Gastroesophageal sphincter (tissue), 4 donors: ENCODE results near the gene STPG4. TPM values are rescaled to one million over a fixed set of nuclear protein-coding genes. Genes with fewer than 3 reads are reported as not detected.
"Not testable (repeated sequence)": the region's sequence is repeated elsewhere in the genome, so short reads cannot be mapped to it uniquely, and the experiment has no call there.

Experiments used
- ATAC-seq: fragments of 150-250 bp; one replicate; pipeline ENCODE4 v1.9.1; 2016; ENCODE audit warnings: mild to moderate bottlenecking, moderate library complexity
- H3K27ac ChIP-seq, 4 donors: fragments of 200-600 bp; sonication (generic) in 3 of 4; 1 replicate in 3 of 4; 2 replicates in 1 of 4; pipeline ENCODE4 v1.5.1; 2016 to 2019
- H3K27me3 ChIP-seq: fragments of 200-600 bp; sonication (generic); one replicate; pipeline ENCODE4 v1.5.1; 2019
- H3K36me3 ChIP-seq, 2 donors: fragments of 200-600 bp; sonication (generic); one replicate each; pipeline ENCODE4 v1.5.1; 2019; ENCODE audit warnings: control low read depth in 1 of 2
- H3K4me1 ChIP-seq, 3 donors: fragments of 200-600 bp; sonication (generic); 1 replicate in 2 of 3; 2 replicates in 1 of 3; pipeline ENCODE4 v1.5.1; 2016 to 2019; ENCODE audit warnings: control low read depth in 2 of 3
- H3K4me3 ChIP-seq, 2 donors: fragments of 200-600 bp; sonication (generic); one replicate each; pipeline ENCODE4 v1.5.1; 2019; ENCODE audit warnings: mild to moderate bottlenecking in 1 of 2, moderate library complexity in 1 of 2
- H3K9me3 ChIP-seq, 3 donors: fragments of 200-600 bp; sonication (generic); one replicate each; pipeline ENCODE4 v1.5.1; 2017 to 2019; ENCODE audit warnings: control low read depth in 2 of 3
- EP300 ChIP-seq: sonication (generic); formaldehyde crosslinking; IDR thresholded peaks from one replicate; pipeline ENCODE4 v1.6.1; 2017; ENCODE audit warnings: antibody characterized with exemption, mild to moderate bottlenecking
- POLR2A ChIP-seq, 2 donors: fragments of 450-650 bp; IDR thresholded peaks; one replicate each; pipeline ENCODE4 v1.6.1; 2017; ENCODE audit warnings: antibody characterized with exemption in 2 of 2, mild to moderate bottlenecking in 2 of 2, moderate library complexity in 1 of 2
- POLR2AphosphoS5 ChIP-seq: sonication (generic); formaldehyde crosslinking; IDR thresholded peaks from one replicate; pipeline ENCODE4 v1.6.1; 2017; ENCODE audit warnings: antibody characterized with exemption
- WGBS, 2 donors: methylation state at CpG; one replicate each; pipeline ENCODE4 v1.1.5; 2018; ENCODE audit warnings: low coverage in 1 of 2; 5-methylcytosine and 5-hydroxymethylcytosine counted together
- total RNA-seq, 4 donors: library from RNA; depleted of rRNA; stranded (reverse); fragments of >200 nt; gene quantifications; one replicate each; pipeline ENCODE4 v1.1.0, GENCODE V29; 2016
- TF ChIP-seq, protein P1 (sequence below), 4 experiments: fragments of 200-600 bp in 2 of 4; fragments of 450-650 bp in 2 of 4; sonication (generic) in 1 of 4; IDR thresholded peaks; one replicate each; pipeline ENCODE4 v1.5.1; 2017 to 2019; ENCODE audit warnings: antibody characterized with exemption in 4 of 4, mild to moderate bottlenecking in 2 of 4, moderate library complexity in 2 of 4

Gene STPG4
- total RNA-seq, 4 donors from 2014 or later: 0.23 to 0.67 TPM; not detected in 2

DNA sequence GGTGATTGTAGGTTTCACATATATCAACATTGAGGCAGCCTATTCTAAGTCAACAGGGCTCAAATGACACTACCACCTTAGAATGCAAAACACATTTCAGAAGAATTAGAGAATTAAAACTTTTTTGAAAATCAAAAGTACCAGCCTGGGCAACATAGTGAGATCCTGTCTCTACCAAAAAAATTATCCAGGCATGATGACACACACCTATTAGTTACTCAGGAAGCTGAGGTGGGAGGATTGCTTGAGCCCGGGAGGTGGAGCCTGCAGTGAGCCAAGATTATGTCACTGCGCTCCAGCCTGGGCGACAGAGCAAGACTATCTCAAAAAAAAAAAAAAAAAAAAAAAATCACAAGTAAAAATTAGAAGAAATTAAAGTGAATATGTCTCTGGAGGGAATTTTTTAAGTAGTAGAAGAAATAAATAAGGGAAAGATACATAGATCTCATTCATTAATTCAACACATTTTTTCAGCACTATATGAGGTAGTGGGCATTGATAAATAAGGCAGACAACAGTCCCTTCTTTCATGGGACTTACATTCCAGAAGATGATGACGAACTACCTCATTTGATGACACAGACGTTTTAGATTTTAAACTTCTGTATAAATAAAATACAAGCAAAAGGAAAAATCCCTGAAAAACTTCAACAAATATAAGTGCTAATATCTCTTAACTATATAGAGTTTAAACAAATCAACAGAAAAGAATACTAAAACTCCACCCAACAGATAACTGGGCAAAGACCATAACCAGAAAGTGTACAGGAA, 42.3 kb downstream of the STPG4 start:
- TF ChIP-seq EP300 (no peak), POLR2A (IDR thresholded peaks at IDR 0.05) (no peak)
- TF ChIP-seq, protein P1, sequence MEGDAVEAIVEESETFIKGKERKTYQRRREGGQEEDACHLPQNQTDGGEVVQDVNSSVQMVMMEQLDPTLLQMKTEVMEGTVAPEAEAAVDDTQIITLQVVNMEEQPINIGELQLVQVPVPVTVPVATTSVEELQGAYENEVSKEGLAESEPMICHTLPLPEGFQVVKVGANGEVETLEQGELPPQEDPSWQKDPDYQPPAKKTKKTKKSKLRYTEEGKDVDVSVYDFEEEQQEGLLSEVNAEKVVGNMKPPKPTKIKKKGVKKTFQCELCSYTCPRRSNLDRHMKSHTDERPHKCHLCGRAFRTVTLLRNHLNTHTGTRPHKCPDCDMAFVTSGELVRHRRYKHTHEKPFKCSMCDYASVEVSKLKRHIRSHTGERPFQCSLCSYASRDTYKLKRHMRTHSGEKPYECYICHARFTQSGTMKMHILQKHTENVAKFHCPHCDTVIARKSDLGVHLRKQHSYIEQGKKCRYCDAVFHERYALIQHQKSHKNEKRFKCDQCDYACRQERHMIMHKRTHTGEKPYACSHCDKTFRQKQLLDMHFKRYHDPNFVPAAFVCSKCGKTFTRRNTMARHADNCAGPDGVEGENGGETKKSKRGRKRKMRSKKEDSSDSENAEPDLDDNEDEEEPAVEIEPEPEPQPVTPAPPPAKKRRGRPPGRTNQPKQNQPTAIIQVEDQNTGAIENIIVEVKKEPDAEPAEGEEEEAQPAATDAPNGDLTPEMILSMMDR (IDR thresholded peaks at IDR 0.05): no peak
- Histone ChIP-seq H3K36me3 (no peaks in the 10 kb centered on the region), H3K27me3 (no peaks in the 10 kb centered on the region), H3K4me3 (no peak overlapping the region), H3K9me3 (no peaks in the 10 kb centered on the region), H3K4me1 (no peaks in the 10 kb centered on the region), H3K27ac (no peak overlapping the region)
- whole genome bisulfite sequencing, 2 donors: 84 to 87% methylated on average over 2 to 5 of the region's 5 CpGs
- ATAC-seq: no peak

DNA sequence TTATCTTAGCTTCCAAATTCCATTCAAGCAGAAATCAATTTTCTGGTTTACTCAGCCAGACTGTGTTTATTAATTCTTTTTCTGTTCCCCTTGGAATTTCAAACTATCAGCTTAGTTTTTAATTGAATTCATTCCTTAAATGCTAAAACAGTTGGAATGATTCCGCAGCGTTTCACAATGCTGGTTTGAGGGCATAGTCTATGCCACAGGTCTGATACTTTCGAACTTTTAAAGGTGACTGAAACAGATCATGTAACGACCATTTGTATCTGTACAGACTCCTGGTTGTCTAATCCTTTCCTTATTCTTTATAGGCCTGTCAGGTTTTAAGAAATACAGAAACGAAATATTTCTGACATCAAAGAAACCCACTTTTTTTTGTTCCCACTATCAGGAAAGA, 45.4 kb downstream of the STPG4 start:
- Histone ChIP-seq H3K4me1 (no peaks in the 10 kb centered on the region), H3K27me3 (no peaks in the 10 kb centered on the region), H3K36me3 (no peaks in the 10 kb centered on the region), H3K9me3 (no peaks in the 10 kb centered on the region), H3K4me3 (no peak overlapping the region), H3K27ac (no peak overlapping the region)
- TF ChIP-seq EP300: no peak
- no peak for TF ChIP-seq POLR2A (IDR thresholded peaks at IDR 0.05)
- TF ChIP-seq, protein P1 (IDR thresholded peaks at IDR 0.05): no peak
- TF ChIP-seq POLR2AphosphoS5: no peak
- WGBS, 2 donors: 76 to 82% methylated on average over 5 of the region's 5 CpGs
- ATAC-seq: no peak

DNA sequence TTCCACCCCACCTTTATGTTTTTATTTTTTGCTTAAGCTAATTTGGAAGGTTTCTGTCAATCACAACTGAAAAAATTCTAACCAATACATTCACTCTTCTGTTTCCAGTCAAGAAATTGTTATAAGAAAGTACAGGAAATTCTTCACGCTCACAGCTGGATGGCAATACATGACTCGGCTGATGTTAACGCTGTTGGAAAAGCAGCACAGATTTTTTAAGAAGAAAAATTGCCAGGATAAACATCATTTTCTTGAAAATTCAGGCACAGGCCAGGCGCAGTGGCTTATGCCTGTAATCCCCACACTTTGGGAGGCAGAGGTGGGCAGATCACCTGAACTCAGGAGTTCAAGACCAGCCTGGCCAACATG, 46.1 kb downstream of the STPG4 start:
- no peak for TF ChIP-seq EP300
- no peak for TF ChIP-seq POLR2A (IDR thresholded peaks at IDR 0.05)
- TF ChIP-seq, protein P1 (IDR thresholded peaks at IDR 0.05): no peak
- no peak for TF ChIP-seq POLR2AphosphoS5
- Histone ChIP-seq H3K36me3 (no peaks in the 10 kb centered on the region), H3K27me3 (no peaks in the 10 kb centered on the region), H3K9me3 (no peaks in the 10 kb centered on the region), H3K4me3 (no peak overlapping the region), H3K27ac (no peak overlapping the region), H3K4me1 (no peaks in the 10 kb centered on the region)
- ATAC-seq: no peak
- 79% methylated on average over 4 of the region's 4 CpGs; no CpG with 5 or more reads in 1 of the 2 donors for WGBS, 2 donors

DNA sequence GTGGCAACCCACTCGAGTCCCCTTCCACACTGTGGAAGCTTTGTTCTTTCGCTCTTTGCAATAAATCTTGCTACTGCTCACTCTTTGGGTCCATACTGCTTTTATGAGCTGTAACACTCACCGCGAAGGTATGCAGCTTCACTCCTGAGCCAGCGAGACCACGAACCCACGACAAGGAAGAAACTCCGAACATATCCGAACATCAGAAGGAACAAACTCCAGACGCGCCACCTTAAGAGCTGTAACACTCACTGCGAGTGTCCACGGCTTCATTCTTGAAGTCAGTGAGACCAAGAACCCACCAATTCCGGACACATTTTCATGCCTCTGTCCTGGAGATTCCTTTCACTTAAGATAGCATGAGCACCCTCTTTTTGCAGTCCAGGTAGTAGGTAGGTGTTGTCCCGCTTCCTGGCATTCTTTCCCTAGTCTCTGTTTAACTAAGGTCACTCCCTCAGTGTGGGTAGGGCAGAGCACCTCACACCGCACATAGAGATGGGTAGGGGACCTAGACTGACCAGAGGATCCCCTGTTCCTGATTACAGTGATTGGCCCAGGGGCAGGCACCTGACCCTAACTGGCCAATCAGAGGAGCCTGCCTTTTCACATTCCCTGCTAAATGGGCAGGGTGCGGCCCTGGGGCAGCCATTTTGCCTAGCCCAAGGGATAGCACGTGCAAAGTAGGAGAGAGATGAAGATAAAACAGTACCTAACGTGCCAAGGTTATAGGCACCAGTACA, 46.7 kb downstream of the STPG4 start:
- WGBS, 2 donors: 91 to 100% methylated on average over 5 of the region's 19 CpGs
- H3K9me3 ChIP-seq, H3K4me3 ChIP-seq, H3K4me1 ChIP-seq, H3K36me3 ChIP-seq, ATAC-seq, H3K27ac ChIP-seq, H3K27me3 ChIP-seq: not testable (repeated sequence)

DNA sequence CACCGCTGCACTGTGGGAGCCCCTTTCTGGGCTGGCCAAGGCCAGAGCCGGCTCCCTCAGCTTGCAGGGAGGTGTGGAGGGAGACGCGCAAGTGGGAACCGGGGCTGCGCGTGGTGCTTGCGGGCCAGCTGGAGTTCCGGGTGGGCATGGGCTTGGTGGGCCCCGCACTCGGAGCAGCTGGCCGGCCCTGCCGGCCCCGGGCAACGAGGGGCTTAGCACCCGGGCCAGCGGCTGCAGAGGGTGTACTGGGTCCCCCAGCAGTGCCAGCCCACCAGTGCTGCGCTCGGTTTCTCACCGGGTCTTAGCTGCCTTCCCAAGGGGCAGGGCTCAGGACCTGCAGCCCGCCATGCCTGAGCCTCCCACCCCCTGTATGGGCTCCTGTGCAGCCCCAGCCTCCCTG, 47.9 kb downstream of the STPG4 start:
- not testable (repeated sequence) for H3K36me3 ChIP-seq, H3K9me3 ChIP-seq, H3K4me3 ChIP-seq, ATAC-seq, H3K4me1 ChIP-seq, H3K27ac ChIP-seq, H3K27me3 ChIP-seq
- WGBS, 2 donors: no CpG with 5 or more reads among the region's 21 CpGs

DNA sequence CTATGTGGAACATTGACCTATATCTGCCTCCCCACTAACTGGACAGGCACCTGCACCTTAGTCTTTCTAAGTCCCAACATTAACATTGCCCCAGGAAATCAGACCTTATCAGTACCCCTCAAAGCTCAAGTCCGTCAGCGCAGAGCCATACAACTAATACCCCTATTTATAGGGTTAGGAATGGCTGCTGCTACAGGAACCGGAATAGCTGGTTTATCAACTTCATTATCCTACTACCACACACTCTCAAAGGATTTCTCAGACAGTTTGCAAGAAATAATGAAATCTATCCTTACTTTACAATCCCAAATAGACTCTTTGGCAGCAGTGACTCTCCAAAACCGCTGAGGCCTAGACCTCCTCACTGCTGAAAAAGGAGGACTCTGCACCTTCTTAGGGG, 48.9 kb downstream of the STPG4 start:
- H3K27me3 ChIP-seq, ATAC-seq, H3K36me3 ChIP-seq, H3K4me3 ChIP-seq, H3K9me3 ChIP-seq, H3K27ac ChIP-seq, H3K4me1 ChIP-seq: not testable (repeated sequence)
- WGBS, 2 donors: 89 to 97% methylated on average over 3 to 4 of the region's 4 CpGs

DNA sequence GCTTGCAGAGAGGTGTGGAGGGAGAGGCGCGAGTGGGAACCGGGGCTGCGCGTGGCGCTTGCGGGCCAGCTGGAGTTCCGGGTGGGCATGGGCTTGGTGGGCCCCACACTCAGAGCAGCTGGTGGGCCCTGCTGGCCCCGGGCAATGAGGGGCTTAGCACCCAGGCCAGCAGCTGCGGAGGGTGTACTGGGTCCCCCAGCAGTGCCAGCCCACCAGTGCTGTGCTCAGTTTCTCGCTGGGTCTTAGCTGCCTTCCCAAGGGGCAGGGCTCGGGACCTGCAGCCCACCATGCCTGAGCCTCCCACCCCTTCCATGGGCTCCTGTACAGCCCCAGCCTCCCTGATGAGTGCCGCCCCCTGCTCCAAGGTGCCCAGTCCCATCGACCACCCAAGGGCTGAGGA, 55.4 kb downstream of the STPG4 start:
- no CpG with 5 or more reads among the region's 14 CpGs for WGBS, 2 donors
- ATAC-seq: not testable (repeated sequence)

More for the DNA sequence above, 55.4 kb downstream of the STPG4 start:
- H3K27ac ChIP-seq, H3K4me1 ChIP-seq, H3K4me3 ChIP-seq, H3K36me3 ChIP-seq, H3K27me3 ChIP-seq, H3K9me3 ChIP-seq: not testable (repeated sequence)
